Thyroid gland (tissue), 4 donors: ENCODE results near the gene PLEKHA6.

ENCODE experiments used
- POLR2A ChIP-seq, 2 donors: fragments of 450-650 bp; IDR thresholded peaks; one replicate each; pipeline ENCODE4 v1.6.1; 2017; ENCODE audit warnings: antibody characterized with exemption in 2 of 2, mild to moderate bottlenecking in 2 of 2, moderate library complexity in 1 of 2
- TF ChIP-seq, protein P1 (sequence below), 6 experiments: fragments of 200-600 bp in 3 of 6; fragments of 450-650 bp in 3 of 6; sonication (generic) in 3 of 6; IDR thresholded peaks; one replicate each; pipeline ENCODE4 v1.5.1; 2016 to 2019; ENCODE audit warnings: antibody characterized with exemption in 6 of 6, mild to moderate bottlenecking in 2 of 6, inconsistent platforms in 1 of 6, moderate library complexity in 1 of 6

DNA sequence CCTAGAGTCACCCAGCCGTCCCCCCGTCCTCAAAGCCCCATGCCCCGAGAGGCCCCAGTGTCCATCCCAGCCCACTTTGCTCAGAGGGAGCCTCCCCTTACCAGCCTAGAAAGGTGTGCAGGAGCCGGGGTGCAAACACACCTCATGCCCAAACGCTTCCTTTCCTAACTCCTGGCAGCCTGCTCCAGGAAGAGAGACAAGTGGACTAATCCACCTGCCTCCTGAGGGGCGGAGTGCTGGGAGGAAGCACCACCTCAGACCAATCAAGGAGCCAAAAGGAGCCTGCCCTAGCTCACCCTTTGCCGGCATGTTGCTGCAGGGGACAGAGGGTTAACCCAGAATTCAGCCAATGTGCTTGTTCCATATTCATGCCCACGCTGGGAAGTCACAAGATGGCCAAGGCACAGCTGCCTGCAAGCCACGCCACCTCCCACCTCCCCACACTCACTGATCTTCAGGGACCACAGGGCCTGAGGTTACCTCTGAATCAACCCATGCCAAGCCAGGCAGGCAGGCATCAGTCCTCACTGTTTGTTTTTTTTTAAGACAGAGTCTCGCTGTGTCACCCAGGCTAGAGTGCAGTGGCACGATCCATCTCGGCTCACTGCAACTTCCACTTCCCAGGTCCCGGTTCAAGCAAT, 27.8 kb downstream of the PLEKHA6 start:
- TF ChIP-seq POLR2A (IDR thresholded peaks at IDR 0.05): no peak
- TF ChIP-seq, protein P1, sequence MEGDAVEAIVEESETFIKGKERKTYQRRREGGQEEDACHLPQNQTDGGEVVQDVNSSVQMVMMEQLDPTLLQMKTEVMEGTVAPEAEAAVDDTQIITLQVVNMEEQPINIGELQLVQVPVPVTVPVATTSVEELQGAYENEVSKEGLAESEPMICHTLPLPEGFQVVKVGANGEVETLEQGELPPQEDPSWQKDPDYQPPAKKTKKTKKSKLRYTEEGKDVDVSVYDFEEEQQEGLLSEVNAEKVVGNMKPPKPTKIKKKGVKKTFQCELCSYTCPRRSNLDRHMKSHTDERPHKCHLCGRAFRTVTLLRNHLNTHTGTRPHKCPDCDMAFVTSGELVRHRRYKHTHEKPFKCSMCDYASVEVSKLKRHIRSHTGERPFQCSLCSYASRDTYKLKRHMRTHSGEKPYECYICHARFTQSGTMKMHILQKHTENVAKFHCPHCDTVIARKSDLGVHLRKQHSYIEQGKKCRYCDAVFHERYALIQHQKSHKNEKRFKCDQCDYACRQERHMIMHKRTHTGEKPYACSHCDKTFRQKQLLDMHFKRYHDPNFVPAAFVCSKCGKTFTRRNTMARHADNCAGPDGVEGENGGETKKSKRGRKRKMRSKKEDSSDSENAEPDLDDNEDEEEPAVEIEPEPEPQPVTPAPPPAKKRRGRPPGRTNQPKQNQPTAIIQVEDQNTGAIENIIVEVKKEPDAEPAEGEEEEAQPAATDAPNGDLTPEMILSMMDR (IDR thresholded peaks at IDR 0.05): no peak
